Ovary (tissue), 9 donors: ENCODE data around the gene NUPR2. TPM values are rescaled to one million over a fixed set of nuclear protein-coding genes. Genes with fewer than 3 reads are reported as not detected.
"Not testable (repeated sequence)": the region's sequence is repeated elsewhere in the genome, so short reads cannot be mapped to it uniquely, and the experiment has no call there.

ENCODE experiments used
- DNase-seq, 5 donors: peaks; one replicate each; pipeline ENCODE4 v3.0.0-alpha.2; 2019 to 2020
- H3K27ac ChIP-seq, 2 donors: fragments of 200-600 bp; one replicate each; pipeline versions ENCODE4 v1.5.1 to v1.8.0; 2019 to 2022
- H3K27me3 ChIP-seq: fragments of 200-600 bp; one replicate; pipeline ENCODE4 v1.8.0; 2022
- H3K36me3 ChIP-seq: fragments of 200-600 bp; sonication (generic); one replicate; pipeline ENCODE4 v1.5.1; 2019
- H3K4me1 ChIP-seq: one replicate; pipeline ENCODE4 v1.8.1; 2013; ENCODE audit warnings: mild to moderate bottlenecking, moderate library complexity; ENCODE audit not compliant: insufficient read depth
- H3K4me3 ChIP-seq: fragments of 200-600 bp; sonication (generic); one replicate; pipeline ENCODE4 v1.5.1; 2017
- H3K9me3 ChIP-seq, 2 donors: fragments of 200-600 bp in 1 of 2; sonication (generic) in 1 of 2; one replicate each; pipeline versions ENCODE4 v1.5.1 to v1.8.1; 2013 to 2019; ENCODE audit warnings: mild to moderate bottlenecking in 1 of 2, moderate library complexity in 1 of 2
- CTCF ChIP-seq, 3 donors: fragments of 450-650 bp in 2 of 3; fragments of 200-600 bp in 1 of 3; IDR thresholded peaks; one replicate each; pipeline versions ENCODE4 v1.5.1 to v1.8.0; 2016 to 2022; ENCODE audit warnings: antibody characterized with exemption in 3 of 3, mild to moderate bottlenecking in 1 of 3
- EP300 ChIP-seq: sonication (generic); formaldehyde crosslinking; IDR thresholded peaks from one replicate; pipeline ENCODE4 v1.6.1; 2017; ENCODE audit warnings: antibody characterized with exemption
- POLR2A ChIP-seq: fragments of 450-650 bp; IDR thresholded peaks from one replicate; pipeline ENCODE4 v1.6.1; 2017; ENCODE audit warnings: antibody characterized with exemption, mild to moderate bottlenecking, moderate library complexity
- WGBS, 3 donors: extraction: QIAGEN DNeasy Blood & Tissue Kit in 1 of 3; methylation state at CpG; one replicate each; pipeline versions ENCODE4 v1.1.5 to v1.1.7; 2013 to 2017; 5-methylcytosine and 5-hydroxymethylcytosine counted together
- intact Hi-C, 4 donors: fragments of 100-400 bp; cut with DNase I; formaldehyde crosslinking; loops; one replicate each; pipeline versions ENCODE4 v1.11.0 to v1.15.1; 2022 to 2023
- polyA plus RNA-seq, 2 donors: library from polyadenylated mRNA; stranded (reverse); fragments of 200-250 nt in 1 of 2; fragments of 350-450 nt in 1 of 2; fragmentation: Illumina TruSeq in 1 of 2; extraction: RNeasy Lipid Tissue Mini Kit (QIAGEN cat#74804) in 1 of 2; gene quantifications; one replicate each; pipeline ENCODE4 v1.2.3, GENCODE V29; 2013 to 2014
- total RNA-seq, 7 donors: library from RNA; depleted of rRNA in 2 of 7; stranded (reverse); fragments of >200 nt in 2 of 7; fragmentation: NEBNext Ultra II Directional in 3 of 7; extraction: Animal tissue kit (Norgen Biotek cat#: 25700) in 3 of 7; gene quantifications; one replicate each; pipeline versions ENCODE4 v1.1.0 to v1.2.4, GENCODE V29; 2016 to 2023
- donor health status: DM: no; HTN: no; CAD: no; lungs with moderate emphysema.
- donor health status: DM: no; HTN: no; CAD: no.
- donor health status: Bipolar disorder and iron deficiency.
- donor health status: DM: yes; HTN: yes; CAD: no.
- donor health status: DM: no; HTN: no; CAD: no.
- donor health status: DM: yes; HTN: yes; CAD: no.

NUPR2 gene
- total and polyA plus RNA-seq, 9 donors: 7.1 TPM; not detected in 8

GRCh38 chr7:56086761-56087160, 29.5 kb downstream of the NUPR2 start:
- peaks cover 4% of the 10 kb centered on the region for H3K4me1 ChIP-seq
- WGBS, 3 donors: 92 to 96% (median 95%) methylated on average over 7 of the region's 7 CpGs
- TF ChIP-seq CTCF (IDR thresholded peaks at IDR 0.05) (no peak), EP300 (no peak), POLR2A (no peak)
- H3K27ac ChIP-seq: no peak overlapping the region
- no peak for DNase-seq
- H3K27me3 ChIP-seq: no peaks in the 10 kb centered on the region
- intact Hi-C loops: no loop called here
- no peak overlapping the region for H3K4me3 ChIP-seq
- no peaks in the 10 kb centered on the region for H3K36me3 ChIP-seq
- H3K9me3 ChIP-seq: no peaks in the 10 kb centered on the region

- 34 to 42% (median 35%) methylated on average over 13 of the region's 13 CpGs for WGBS, 3 donors
- no peak overlapping the region for H3K4me3 ChIP-seq
- TF ChIP-seq EP300: no peak
- no peak for TF ChIP-seq CTCF (IDR thresholded peaks at IDR 0.05)
- no peak for TF ChIP-seq POLR2A
- no peaks in the 10 kb centered on the region for H3K36me3 ChIP-seq
- peaks cover 6% of the 10 kb centered on the region for H3K4me1 ChIP-seq
- no peaks in the 10 kb centered on the region for H3K9me3 ChIP-seq
- peak; percentile 65 to 81 (median 76) for DNase-seq
- no peak overlapping the region for H3K27ac ChIP-seq
- intact Hi-C loops: no loop called here
- H3K27me3 ChIP-seq: no peaks in the 10 kb centered on the region
These were observed 32.9 kb downstream of the NUPR2 start for GRCh38 chr7:56083150-56083785.

- intact Hi-C loops: no loop called here
- TF ChIP-seq CTCF (IDR thresholded peaks at IDR 0.05): no peak
- TF ChIP-seq EP300: no peak
- TF ChIP-seq POLR2A: no peak
- H3K4me1 ChIP-seq: peaks cover 6% of the 10 kb centered on the region
- no peaks in the 10 kb centered on the region for H3K36me3 ChIP-seq
- no peak overlapping the region for H3K4me3 ChIP-seq
- no peak overlapping the region for H3K27ac ChIP-seq
- WGBS, 3 donors: 91 to 95% (median 93%) methylated on average over 28 to 29 of the region's 29 CpGs
- no peaks in the 10 kb centered on the region for H3K27me3 ChIP-seq
- DNase-seq: no peak
- H3K9me3 ChIP-seq: no peaks in the 10 kb centered on the region
These were observed 34.4 kb downstream of the NUPR2 start for GRCh38 chr7:56081626-56082340.

- intact Hi-C loops, H3K9me3 ChIP-seq, H3K4me3 ChIP-seq, H3K4me1 ChIP-seq, H3K36me3 ChIP-seq, H3K27me3 ChIP-seq: not testable (repeated sequence)
- DNase-seq: peak in 1 of 5 donors; percentile 30
- peak overlapping the region in 1 of 2 donors; percentile 4 for H3K27ac ChIP-seq
- WGBS, 3 donors: 88 to 91% (median 89%) methylated on average over 28 of the region's 28 CpGs
These were observed 35.3 kb downstream of the NUPR2 start for GRCh38 chr7:56080726-56081435.
